ENCODE measurements around the gene CMA1.

The CMA1 gene

GRCh38 chr14:24465368-24465767, 42.7 kb downstream of the CMA1 start:
- ATAC-seq (ENCODE audit: insufficient read depth, low read depth) = peak; percentile 84
- no peak overlapping the region for H3K4me2 ChIP-seq (ENCODE audit: insufficient read depth, low read length)
- no peaks in the 10 kb centered on the region for H3K9me3 ChIP-seq (ENCODE audit: insufficient read depth, low read length, severe bottlenecking)
- peak; percentile 35 for DNase-seq
- no peak overlapping the region for H3K27ac ChIP-seq (ENCODE audit: low read length)
- H3K4me3 ChIP-seq (ENCODE audit: low read depth in 1 of 2, low read length in 2 of 2) = no peak overlapping the region
- no peaks in the 10 kb centered on the region for H4K20me1 ChIP-seq (ENCODE audit: insufficient read depth, low read length)
- no peaks in the 10 kb centered on the region for H3K27me3 ChIP-seq (ENCODE audit: insufficient read depth, low read length, poor library complexity)
- H3K36me3 ChIP-seq (ENCODE audit: insufficient read depth, low read length) = no peaks in the 10 kb centered on the region
- no peaks in the 10 kb centered on the region for H3K79me2 ChIP-seq (ENCODE audit: insufficient read depth, low read length)
- TF ChIP-seq CTCF (IDR thresholded peaks at IDR 0.05; ENCODE audit: borderline replicate concordance, extremely low read depth, low read length, poor library complexity, severe bottlenecking) (no peak), EZH2 (IDR thresholded peaks at IDR 0.05; ENCODE audit: borderline replicate concordance, low read depth, low read length, severe bottlenecking) (no peak)
- H3K4me1 ChIP-seq (ENCODE audit: insufficient read depth, low read length) = peaks cover 4% of the 10 kb centered on the region; the same call in 1 of the 2 replicates
- no peak overlapping the region for H3K9ac ChIP-seq (ENCODE audit: low read depth, low read length)
- H2AFZ ChIP-seq (ENCODE audit: low read depth, low read length) = no peak overlapping the region

- Histone ChIP-seq H3K4me3 (ENCODE audit: low read depth in 1 of 2, low read length in 2 of 2) (no peak overlapping the region), H3K27ac (ENCODE audit: low read length) (no peak overlapping the region), H3K4me1 (ENCODE audit: insufficient read depth, low read length) (peaks cover 4% of the 10 kb centered on the region; the same call in 1 of the 2 replicates), H3K27me3 (ENCODE audit: insufficient read depth, low read length, poor library complexity) (no peaks in the 10 kb centered on the region), H3K9ac (ENCODE audit: low read depth, low read length) (no peak overlapping the region), H2AFZ (ENCODE audit: low read depth, low read length) (no peak overlapping the region), H4K20me1 (ENCODE audit: insufficient read depth, low read length) (no peaks in the 10 kb centered on the region), H3K4me2 (ENCODE audit: insufficient read depth, low read length) (no peak overlapping the region), H3K9me3 (ENCODE audit: insufficient read depth, low read length, severe bottlenecking) (no peaks in the 10 kb centered on the region), H3K36me3 (ENCODE audit: insufficient read depth, low read length) (no peaks in the 10 kb centered on the region), H3K79me2 (ENCODE audit: insufficient read depth, low read length) (no peaks in the 10 kb centered on the region)
- no peak for ATAC-seq (ENCODE audit: insufficient read depth, low read depth)
- no peak for TF ChIP-seq EZH2 (IDR thresholded peaks at IDR 0.05; ENCODE audit: borderline replicate concordance, low read depth, low read length, severe bottlenecking)
- no peak for TF ChIP-seq CTCF (IDR thresholded peaks at IDR 0.05; ENCODE audit: borderline replicate concordance, extremely low read depth, low read length, poor library complexity, severe bottlenecking)
- DNase-seq = no peak
Measured at GRCh38 chr14:24463884-24464785, 43.9 kb downstream of the CMA1 start.

GRCh38 chr14:24463017-24463883, 44.8 kb downstream of the CMA1 start:
- no peaks in the 10 kb centered on the region for H3K79me2 ChIP-seq (ENCODE audit: insufficient read depth, low read length)
- no peaks in the 10 kb centered on the region for H4K20me1 ChIP-seq (ENCODE audit: insufficient read depth, low read length)
- H3K27me3 ChIP-seq (ENCODE audit: insufficient read depth, low read length, poor library complexity) = no peaks in the 10 kb centered on the region
- peaks cover 4% of the 10 kb centered on the region; the same call in 1 of the 2 replicates for H3K4me1 ChIP-seq (ENCODE audit: insufficient read depth, low read length)
- H3K36me3 ChIP-seq (ENCODE audit: insufficient read depth, low read length) = no peaks in the 10 kb centered on the region
- no peak overlapping the region for H3K4me3 ChIP-seq (ENCODE audit: low read depth in 1 of 2, low read length in 2 of 2)
- H3K4me2 ChIP-seq (ENCODE audit: insufficient read depth, low read length) = no peak overlapping the region
- no peak overlapping the region for H3K27ac ChIP-seq (ENCODE audit: low read length)
- H3K9me3 ChIP-seq (ENCODE audit: insufficient read depth, low read length, severe bottlenecking) = no peaks in the 10 kb centered on the region
- no peak overlapping the region for H3K9ac ChIP-seq (ENCODE audit: low read depth, low read length)
- ATAC-seq (ENCODE audit: insufficient read depth, low read depth) = no peak
- TF ChIP-seq CTCF (IDR thresholded peaks at IDR 0.05; ENCODE audit: borderline replicate concordance, extremely low read depth, low read length, poor library complexity, severe bottlenecking) = no peak
- TF ChIP-seq EZH2 (IDR thresholded peaks at IDR 0.05; ENCODE audit: borderline replicate concordance, low read depth, low read length, severe bottlenecking) = no peak
- H2AFZ ChIP-seq (ENCODE audit: low read depth, low read length) = no peak overlapping the region
- no peak for DNase-seq

Data from DND-41 (cell line).